NB4 (cell line): Measurements from ENCODE around the gene SENP7.

Experiments
- CTCF ChIP-seq: IDR thresholded peaks from one replicate; pipeline ENCODE4 v1.5.1; 2012; ENCODE audit warnings: low read depth, low read length
- MYC ChIP-seq: IDR thresholded peaks from 2 replicates; pipeline ENCODE4 v1.6.1; 2011; ENCODE audit warnings: low read depth, low read length
- POLR2A ChIP-seq: IDR thresholded peaks from 2 replicates; pipeline ENCODE4 v1.6.1; 2011; ENCODE audit warnings: mild to moderate bottlenecking; ENCODE audit not compliant: insufficient read length; ENCODE audit errors: extremely low read depth

DNA sequence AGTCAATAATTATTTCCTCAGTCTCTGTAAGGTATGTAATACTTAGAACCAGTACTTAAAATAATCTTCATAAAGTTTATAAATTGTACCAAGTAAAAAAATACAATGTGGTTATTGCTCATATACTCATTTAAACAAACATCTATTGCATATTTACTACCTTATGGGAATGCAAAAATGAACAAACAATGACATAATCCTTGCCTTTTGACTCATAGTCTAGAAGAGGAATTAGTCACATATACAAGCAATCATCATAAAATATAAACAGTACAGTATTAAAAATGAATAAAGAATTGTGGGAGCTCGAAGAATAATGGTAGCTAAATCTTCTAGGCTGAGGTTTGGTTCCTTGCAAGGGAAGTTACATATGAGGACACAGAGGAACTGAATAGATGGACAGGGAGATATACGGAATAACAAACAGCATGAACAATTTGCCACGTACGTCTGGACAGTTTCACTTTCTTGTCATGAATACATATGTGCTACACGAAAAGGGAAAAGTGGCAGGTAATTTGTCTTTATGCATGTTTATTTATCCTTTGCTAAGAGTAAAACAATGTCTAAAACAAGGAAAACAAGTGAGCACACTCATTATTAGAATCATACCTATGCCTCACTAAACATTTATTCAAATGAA, 209.8 kb downstream of the SENP7 start:
- TF ChIP-seq CTCF (no peak), POLR2A (no peak), MYC (no peak)
